Activated naive CD4-positive, alpha-beta T cell treated with anti-CD3 and anti-CD28 coated beads for 36 hours (primary cell): ENCODE data around the gene EVA1C. TPM values are rescaled to one million over a fixed set of nuclear protein-coding genes. Genes with fewer than 3 reads are reported as not detected.

Experiments
- CTCF ChIA-PET: fragments of 350-600 bp; sonication (Branson Sonifier 250); formaldehyde crosslinking; loops from one replicate; lab custom pipeline; 2021; ENCODE audit warnings: antibody characterized with exemption; lab: Charles Lee
- DNase-seq: peaks from one replicate; pipeline ENCODE4 v3.0.0-alpha.2; 2020
- H3K27ac Mint-ChIP-seq: one replicate; pipeline ENCODE4 v1.8.0; 2021; ENCODE audit warnings: mild to moderate bottlenecking, mixed read lengths
- H3K27me3 Mint-ChIP-seq: one replicate; pipeline ENCODE4 v1.8.0; 2021; ENCODE audit warnings: low read depth, mixed read lengths
- H3K36me3 Mint-ChIP-seq: one replicate; pipeline ENCODE4 v1.8.0; 2021; ENCODE audit warnings: low read depth, mixed read lengths
- H3K4me1 Mint-ChIP-seq: one replicate; pipeline ENCODE4 v1.8.0; 2021; ENCODE audit warnings: low read depth, mixed read lengths
- H3K4me3 Mint-ChIP-seq: one replicate; pipeline ENCODE4 v1.8.0; 2021; ENCODE audit warnings: mild to moderate bottlenecking, moderate library complexity, mixed read lengths
- H3K9me3 Mint-ChIP-seq: one replicate; pipeline ENCODE4 v1.8.0; 2021; ENCODE audit warnings: mixed read lengths
- intact Hi-C: fragments of 100-400 bp; cut with micrococcal nuclease; formaldehyde crosslinking; loops from one replicate; pipeline ENCODE4 v1.15.1; 2023
- total RNA-seq, 2 experiments: library from RNA; stranded (reverse); gene quantifications; one replicate each; pipeline ENCODE4 v1.2.3, GENCODE V29; 2021

EVA1C gene
- total RNA-seq, 2 experiments from 2014 or later, result 5.3 to 5.9 TPM

DNA sequence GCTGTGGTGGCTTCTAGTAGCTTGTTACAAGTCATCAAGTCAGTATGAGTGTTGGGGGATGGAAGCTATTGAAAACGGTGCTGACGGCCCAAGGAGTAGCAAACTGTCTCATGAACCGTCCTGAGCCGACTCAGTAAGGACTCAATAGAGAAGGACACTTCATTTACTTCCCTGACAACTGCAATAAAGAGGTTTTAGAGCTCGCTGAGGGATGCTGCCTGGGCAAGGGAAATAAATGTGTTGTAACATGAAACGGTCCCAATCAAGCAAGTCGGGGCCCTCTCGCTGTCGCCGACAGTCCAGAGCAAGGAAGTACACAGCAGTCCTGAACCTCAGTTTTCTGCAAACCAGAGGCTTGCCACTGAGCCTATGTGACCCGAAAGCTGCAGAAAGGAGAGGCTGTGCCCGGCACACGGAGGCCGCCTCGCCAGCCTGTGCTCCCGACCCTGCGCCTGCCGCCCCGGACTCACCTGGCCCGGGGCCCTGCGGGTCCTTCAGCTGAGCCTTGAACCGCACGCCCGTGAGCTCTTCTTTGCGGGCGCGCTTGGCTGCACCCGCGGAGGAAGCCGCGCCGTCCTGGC is 20.1 kb upstream of the EVA1C start:
- Mint-ChIP-seq H3K4me3 (peak overlapping the region; percentile 83), H3K27ac (no peak overlapping the region), H3K36me3 (peaks cover 15% of the 10 kb centered on the region), H3K4me1 (peaks cover 51% of the 10 kb centered on the region), H3K9me3 (no peaks in the 10 kb centered on the region), H3K27me3 (no peaks in the 10 kb centered on the region)
- intact Hi-C loops, result loop anchor here (2.0 to 5.0 kb wide), 2 partner anchors 380 to 725 kb away; no protein-coding TSS in a partner anchor
- CTCF ChIA-PET, result interaction anchor here (0.6 to 1.1 kb wide), 6 partner anchors 208 to 391 kb away, joined by 3 to 4 read pairs (median 3); no protein-coding TSS in a partner anchor
- DNase-seq, result no peak

DNA sequence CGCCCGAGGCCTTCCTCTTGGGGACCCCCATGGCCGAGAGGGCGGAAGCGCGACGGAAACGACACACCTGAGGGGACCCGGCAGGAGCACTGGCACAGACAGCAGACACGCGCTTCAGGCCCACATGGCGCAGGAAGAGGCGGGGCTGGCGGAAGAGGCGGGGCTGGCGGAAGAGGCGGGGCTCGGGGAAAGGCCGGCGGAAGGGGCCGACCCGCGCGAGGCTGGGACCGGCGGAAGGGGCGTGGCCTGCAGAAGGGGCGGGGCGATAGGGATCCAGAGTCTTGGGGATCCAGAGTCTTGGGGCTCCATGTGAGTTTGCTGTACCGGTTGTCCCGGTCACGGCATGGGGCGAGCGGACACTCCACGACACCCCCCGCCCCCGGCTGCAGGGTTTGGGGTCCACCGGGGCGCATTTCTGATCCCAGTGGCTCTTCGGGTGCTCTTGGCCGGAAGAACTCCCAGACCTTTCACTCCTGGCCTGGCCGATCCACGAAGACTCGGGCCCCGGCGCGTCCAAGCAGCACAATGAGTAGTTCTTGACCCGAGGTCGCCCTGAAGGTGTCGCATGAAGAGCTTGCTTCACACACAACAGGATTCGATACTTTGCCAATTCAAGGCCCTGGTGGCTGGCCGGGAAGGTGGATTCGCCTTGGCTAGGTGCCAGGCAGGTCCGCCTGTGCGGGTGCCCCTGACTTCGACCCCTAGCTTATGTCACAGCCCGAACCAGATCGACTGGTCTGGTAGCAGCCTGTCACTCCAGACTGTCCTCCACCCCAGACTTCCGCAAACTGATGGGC is 19.4 kb upstream of the EVA1C start, which contains the start of gene URB1:
Gene URB1 (minus strand): TSS at position 133 of the 797 bp plus-strand sequence. CDS start 102 bp downstream, at position 31.
- H3K27me3 Mint-ChIP-seq, result no peaks in the 10 kb centered on the region
- intact Hi-C loops, result loop anchor here (1.0 to 5.0 kb wide), 6 partner anchors 18 to 726 kb away; partner anchors contain the start of genes CFAP298, MIS18A and SYNJ1
- H3K4me3 Mint-ChIP-seq, result peak within 1 kb of the TSS; percentile 83
- peak; percentile 94 for DNase-seq
- peaks cover 46% of the 10 kb centered on the region for H3K4me1 Mint-ChIP-seq
- CTCF ChIA-PET, result interaction anchor here (0.6 to 1.1 kb wide), 2 partner anchors 207 to 611 kb away, joined by 3 to 5 read pairs; no protein-coding TSS in a partner anchor
- H3K27ac Mint-ChIP-seq, result peak within 1 kb of the TSS; percentile 77
- peaks cover 12% of the 10 kb centered on the region for H3K36me3 Mint-ChIP-seq
- no peaks in the 10 kb centered on the region for H3K9me3 Mint-ChIP-seq

DNA sequence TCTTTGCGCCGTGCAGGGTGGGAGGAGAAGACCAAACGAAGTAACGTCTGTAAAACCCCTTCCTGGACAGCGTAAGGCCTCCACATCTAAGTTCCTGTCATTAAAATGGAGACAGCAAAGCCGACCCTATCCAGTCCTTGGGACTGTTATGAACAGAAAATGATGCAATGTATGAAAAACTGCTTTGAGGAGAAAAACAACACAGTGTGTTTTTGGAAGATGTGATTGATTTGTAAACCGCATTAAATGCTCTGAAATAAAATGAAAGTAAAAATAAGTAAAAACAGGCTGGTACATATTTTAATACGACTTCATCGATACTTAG is 18.9 kb upstream of the EVA1C start:
- intact Hi-C loops, result loop anchor here (1.0 to 5.0 kb wide), 6 partner anchors 18 to 726 kb away; partner anchors contain the start of genes CFAP298, MIS18A and SYNJ1
- DNase-seq, result no peak
- Mint-ChIP-seq H3K27me3 (no peaks in the 10 kb centered on the region), H3K9me3 (no peaks in the 10 kb centered on the region), H3K27ac (peak overlapping the region; percentile 77), H3K4me3 (peak overlapping the region; percentile 83), H3K4me1 (peaks cover 41% of the 10 kb centered on the region), H3K36me3 (peaks cover 12% of the 10 kb centered on the region)
- CTCF ChIA-PET, result no interaction called here

DNA sequence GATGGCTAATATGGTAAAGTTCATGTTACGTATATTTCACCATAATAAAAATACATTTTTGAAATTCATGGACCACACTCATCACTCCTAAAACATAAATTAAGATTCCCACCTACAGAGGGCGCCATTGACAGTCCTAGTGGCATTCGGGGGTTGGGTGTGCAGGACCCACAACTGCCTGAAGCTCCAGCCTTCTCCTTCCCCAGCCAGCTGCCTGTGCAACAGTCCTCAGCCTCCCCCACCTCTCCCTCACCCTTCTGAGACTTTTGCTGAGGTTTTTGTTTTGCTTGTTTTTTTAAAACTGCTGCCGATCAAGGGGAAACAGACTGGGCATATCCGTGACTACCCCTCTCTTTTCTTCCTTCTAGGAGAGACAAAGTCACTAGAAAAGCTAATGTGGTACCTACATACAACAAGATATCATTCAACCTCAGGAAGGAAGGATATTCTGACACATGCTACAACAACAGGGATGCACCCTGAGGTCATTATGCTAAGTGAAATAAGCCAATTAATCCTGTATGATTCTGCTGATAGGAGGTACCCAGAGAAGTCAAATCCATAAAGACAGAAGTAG is 9.2 kb upstream of the EVA1C start:
- Mint-ChIP-seq H3K36me3 (no peaks in the 10 kb centered on the region), H3K9me3 (no peaks in the 10 kb centered on the region), H3K4me1 (no peaks in the 10 kb centered on the region), H3K4me3 (no peak overlapping the region), H3K27ac (no peak overlapping the region), H3K27me3 (no peaks in the 10 kb centered on the region)
- peak; percentile 68 for DNase-seq
- intact Hi-C loops, result loop anchor here (1.0 kb wide), 4 partner anchors 8 to 198 kb away; no protein-coding TSS in a partner anchor
- CTCF ChIA-PET, result interaction anchor here (0.6 to 5.7 kb wide), 14 partner anchors 9 to 429 kb away, joined by 3 to 62 read pairs (median 3); no protein-coding TSS in a partner anchor

DNA sequence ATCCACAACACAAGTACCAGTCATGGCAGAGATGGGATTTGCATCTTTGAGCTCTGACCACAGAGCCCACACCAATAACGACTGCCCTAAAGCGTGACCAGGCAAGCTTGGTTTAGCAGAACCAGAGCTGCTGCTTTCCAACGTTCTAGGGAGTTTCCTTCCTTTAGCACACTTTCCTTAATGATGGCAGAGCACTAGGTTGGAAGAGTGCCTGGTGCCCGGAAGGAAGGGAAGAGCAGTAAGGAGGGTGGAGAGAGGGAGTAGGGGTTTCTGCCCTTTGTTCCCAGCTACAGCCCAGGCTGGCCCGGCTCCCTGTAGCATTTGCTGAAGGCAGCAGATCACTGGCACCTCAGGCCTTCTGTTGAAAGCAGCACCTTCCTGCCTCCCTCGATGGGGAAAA is 6.1 kb upstream of the EVA1C start:
- DNase-seq, result no peak
- Mint-ChIP-seq H3K4me1 (peaks cover 10% of the 10 kb centered on the region), H3K27ac (no peak overlapping the region), H3K36me3 (no peaks in the 10 kb centered on the region), H3K27me3 (no peaks in the 10 kb centered on the region), H3K4me3 (no peak overlapping the region), H3K9me3 (no peaks in the 10 kb centered on the region)
- CTCF ChIA-PET, result interaction anchor here (0.6 to 3.5 kb wide), 6 partner anchors 12 to 424 kb away, joined by 3 to 12 read pairs (median 4); no protein-coding TSS in a partner anchor
- intact Hi-C loops, result no loop called here

DNA sequence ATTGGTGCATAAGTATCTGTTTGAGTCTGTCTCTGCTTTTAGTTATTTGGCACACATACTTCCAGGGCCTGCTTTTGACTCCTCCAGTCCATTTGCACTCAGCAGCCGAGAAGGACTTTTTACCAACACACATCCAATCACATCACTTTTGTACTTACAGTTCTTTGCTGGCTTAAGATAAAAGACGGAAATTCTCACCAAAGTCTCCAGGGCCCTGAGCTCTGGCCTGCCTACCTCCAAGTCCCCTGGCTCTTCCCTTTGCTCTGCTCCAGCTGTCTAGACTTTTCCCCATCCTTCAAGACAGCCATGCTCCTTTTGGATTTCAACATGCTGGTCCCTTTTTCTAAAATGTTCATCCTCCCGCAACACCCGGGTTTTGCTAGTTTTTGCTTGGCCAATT is 2.2 kb upstream of the EVA1C start:
- Mint-ChIP-seq H3K4me1 (peaks cover 28% of the 10 kb centered on the region), H3K9me3 (no peaks in the 10 kb centered on the region), H3K4me3 (no peak overlapping the region), H3K27me3 (no peaks in the 10 kb centered on the region), H3K27ac (no peak overlapping the region), H3K36me3 (peaks cover 3% of the 10 kb centered on the region)
- intact Hi-C loops, result loop anchor here (5.0 kb wide), 1 partner anchor 317 kb away; the partner anchor contains the start of gene SYNJ1
- CTCF ChIA-PET, result interaction anchor here (1.0 kb wide), 1 partner anchor 190 kb away, joined by 4 read pairs; no protein-coding TSS in a partner anchor
- no peak for DNase-seq

DNA sequence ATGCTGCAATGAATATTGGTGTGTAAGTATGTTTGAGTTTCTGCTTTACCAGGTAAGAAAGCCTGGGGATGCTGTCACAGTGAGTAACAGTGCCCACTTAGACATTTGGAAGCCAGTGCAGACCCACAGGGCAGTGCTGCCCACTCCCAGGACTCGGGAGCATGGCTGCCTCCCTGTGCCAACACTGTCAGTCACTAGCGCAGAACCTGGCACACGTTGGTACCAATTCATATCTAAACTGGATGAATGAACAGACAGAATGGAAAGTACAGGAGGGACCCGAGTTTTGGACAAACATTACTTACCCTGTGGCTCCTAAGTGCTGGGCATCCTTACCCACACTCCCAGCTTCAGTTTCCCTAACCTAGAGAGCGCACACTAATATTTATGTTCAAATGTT is 1.6 kb upstream of the EVA1C start:
- intact Hi-C loops, result loop anchor here (1.0 to 5.0 kb wide), 3 partner anchors 8 to 316 kb away; partner anchors contain the start of genes SYNJ1 and URB1
- peak overlapping the region; percentile 92 for H3K4me3 Mint-ChIP-seq
- peaks cover 3% of the 10 kb centered on the region for H3K36me3 Mint-ChIP-seq
- H3K27me3 Mint-ChIP-seq, result no peaks in the 10 kb centered on the region
- H3K27ac Mint-ChIP-seq, result peak overlapping the region; percentile 90
- DNase-seq, result no peak
- H3K4me1 Mint-ChIP-seq, result peaks cover 33% of the 10 kb centered on the region
- no peaks in the 10 kb centered on the region for H3K9me3 Mint-ChIP-seq
- CTCF ChIA-PET, result interaction anchor here (1.0 to 1.5 kb wide), 2 partner anchors 158 to 190 kb away, joined by 4 to 8 read pairs; no protein-coding TSS in a partner anchor

DNA sequence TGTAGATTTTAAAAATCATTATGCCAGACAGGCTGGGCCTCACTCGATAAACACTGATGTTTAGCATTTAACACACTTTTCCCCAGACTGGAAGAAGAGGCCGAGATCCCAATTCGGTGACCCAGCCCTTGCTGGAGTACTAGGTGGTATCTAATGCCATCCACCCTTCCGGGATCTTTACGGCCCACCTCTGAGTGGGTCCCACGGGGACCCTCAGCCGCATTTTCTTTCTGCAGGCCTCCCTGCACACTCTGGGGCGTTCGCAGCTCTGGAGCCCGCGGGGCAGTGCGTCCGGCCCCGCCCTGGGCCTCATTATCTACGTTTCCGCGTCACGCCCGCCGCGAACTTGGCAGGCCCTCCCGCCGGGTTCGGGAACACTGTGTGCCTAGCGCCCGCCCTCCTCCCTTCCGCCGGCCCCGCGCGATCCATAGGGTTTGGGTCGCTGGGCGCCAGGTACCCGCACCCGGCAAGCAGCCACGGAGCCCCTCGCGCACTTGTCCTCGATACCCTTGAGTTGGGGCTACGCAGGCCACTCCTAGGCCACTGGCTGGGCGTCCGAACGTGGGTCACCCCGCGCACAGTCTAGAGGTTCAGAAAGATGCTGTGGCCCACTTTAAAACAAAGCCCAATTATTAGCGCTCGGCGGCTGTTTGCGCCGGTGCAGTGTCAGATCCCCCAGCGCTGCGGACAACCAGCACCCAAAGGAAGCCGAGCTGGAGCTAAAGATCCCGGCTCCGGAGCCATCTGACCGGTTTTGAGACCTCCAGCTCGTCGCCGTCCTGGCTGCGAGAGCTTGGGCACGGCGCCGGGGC is 950 bp upstream of the EVA1C start:
- Mint-ChIP-seq H3K36me3 (peaks cover 3% of the 10 kb centered on the region), H3K27ac (peak overlapping the region; percentile 90), H3K9me3 (no peaks in the 10 kb centered on the region), H3K4me1 (peaks cover 33% of the 10 kb centered on the region), H3K4me3 (peak overlapping the region; percentile 92), H3K27me3 (no peaks in the 10 kb centered on the region)
- DNase-seq, result peak; percentile 71
- intact Hi-C loops, result loop anchor here (1.0 to 5.0 kb wide), 7 partner anchors 8 to 359 kb away; partner anchors contain the start of genes CFAP298, MIS18A, PAXBP1 and SYNJ1
- CTCF ChIA-PET, result interaction anchor here (1.5 to 1.9 kb wide), 3 partner anchors 157 to 189 kb away, joined by 3 to 8 read pairs (median 7); no protein-coding TSS in a partner anchor

DNA sequence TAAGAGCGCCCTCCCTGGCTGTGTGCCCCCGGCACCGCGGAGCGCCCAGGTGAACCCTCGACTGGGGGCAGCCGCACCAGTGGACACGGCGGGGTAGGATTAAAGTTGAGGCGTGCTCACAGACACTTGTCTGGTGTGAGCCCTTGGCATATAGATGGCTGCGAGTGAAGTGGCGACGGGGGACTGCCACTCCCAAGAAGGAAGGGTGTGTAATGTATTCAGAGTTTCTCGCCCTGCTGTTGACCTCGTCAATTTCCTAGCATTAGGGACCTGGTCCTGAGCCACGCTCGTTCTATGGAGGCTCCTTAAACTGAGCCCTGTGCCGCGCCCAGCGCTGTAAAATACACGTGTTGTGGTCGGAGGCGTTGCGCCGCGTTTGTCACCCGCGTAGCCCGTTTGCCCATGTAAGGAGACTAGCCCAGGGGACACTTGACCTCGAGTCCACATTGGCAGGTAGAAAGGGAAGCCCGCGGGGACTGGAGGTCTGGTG is 554 bp downstream of the EVA1C start:
- Mint-ChIP-seq H3K4me1 (peaks cover 33% of the 10 kb centered on the region), H3K9me3 (no peaks in the 10 kb centered on the region), H3K27me3 (no peaks in the 10 kb centered on the region), H3K4me3 (peak overlapping the region; percentile 83), H3K36me3 (peaks cover 3% of the 10 kb centered on the region), H3K27ac (no peak overlapping the region)
- intact Hi-C loops, result loop anchor here (2.0 to 5.0 kb wide), 4 partner anchors 80 to 358 kb away; partner anchors contain the start of genes MIS18A, PAXBP1 and SYNJ1
- CTCF ChIA-PET, result interaction anchor here (1.1 to 3.4 kb wide), 5 partner anchors 8 to 339 kb away, joined by 3 to 18 read pairs (median 7); no protein-coding TSS in a partner anchor
- no peak for DNase-seq

DNA sequence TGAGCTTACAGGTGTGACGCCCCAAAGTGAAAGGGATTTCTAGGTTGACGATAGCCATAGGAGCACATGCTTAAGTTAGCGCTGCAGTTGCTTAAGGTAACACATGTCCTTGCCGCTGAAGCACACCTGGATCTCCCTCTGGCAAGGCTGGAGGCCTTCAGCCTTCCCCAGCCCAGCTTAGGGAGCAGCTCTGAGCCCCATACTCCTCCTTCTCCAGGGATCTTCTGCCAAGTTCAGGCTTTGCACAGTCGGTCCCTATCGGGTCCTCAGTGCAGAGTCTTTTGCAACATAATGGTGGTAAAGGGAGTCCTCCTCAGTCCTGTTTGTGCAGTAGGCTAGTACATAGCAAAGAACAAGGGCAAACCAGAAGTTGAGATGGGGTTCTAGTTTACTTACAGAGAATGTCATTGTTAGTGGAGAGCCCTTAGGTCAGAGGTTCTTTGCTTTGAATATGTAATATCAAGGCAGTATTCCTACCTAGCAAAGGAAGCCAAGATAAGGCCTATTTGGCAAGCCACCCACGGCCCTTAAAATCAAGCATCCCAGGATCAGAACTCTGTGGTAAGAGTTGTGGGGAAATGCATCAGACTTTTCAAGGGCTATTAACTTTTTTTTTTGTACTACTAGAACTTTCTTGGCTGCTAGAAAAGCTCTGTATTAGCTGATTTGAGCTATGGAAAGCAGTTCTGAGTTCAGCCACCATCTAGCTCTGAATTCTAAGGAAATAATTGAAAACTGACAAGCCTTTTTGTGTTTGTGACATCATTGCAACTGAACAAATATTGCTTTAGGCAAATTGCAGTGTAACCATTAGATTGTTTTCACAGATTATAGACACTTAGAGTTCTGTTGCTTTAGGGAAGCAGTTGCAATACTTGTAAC is 1.4 kb downstream of the EVA1C start:
- peak overlapping the region; percentile 83 for H3K4me3 Mint-ChIP-seq
- H3K4me1 Mint-ChIP-seq, result peaks cover 33% of the 10 kb centered on the region
- CTCF ChIA-PET, result interaction anchor here (0.7 to 3.4 kb wide), 7 partner anchors 9 to 640 kb away, joined by 3 to 18 read pairs (median 4); no protein-coding TSS in a partner anchor
- no peaks in the 10 kb centered on the region for H3K9me3 Mint-ChIP-seq
- intact Hi-C loops, result loop anchor here (1.0 to 5.0 kb wide), 5 partner anchors 79 to 357 kb away; partner anchors contain the start of genes MIS18A, PAXBP1 and SYNJ1
- DNase-seq, result no peak
- no peak overlapping the region for H3K27ac Mint-ChIP-seq
- H3K36me3 Mint-ChIP-seq, result peaks cover 3% of the 10 kb centered on the region
- H3K27me3 Mint-ChIP-seq, result no peaks in the 10 kb centered on the region
